ENCODE results near the gene PRKCA.

GRCh38 chr17:66569572-66569971 is 267.2 kb downstream of the PRKCA start:
- no peak for TF ChIP-seq POLR2A (IDR thresholded peaks at IDR 0.05; ENCODE audit: low read length)
- no peak for TF ChIP-seq PBX3 (IDR thresholded peaks at IDR 0.05)
- TF ChIP-seq REST (IDR thresholded peaks at IDR 0.05) = no peak
- no peak for TF ChIP-seq RFX5 (IDR thresholded peaks at IDR 0.05)
- TF ChIP-seq KDM5A (IDR thresholded peaks at IDR 0.05) = no peak
- TF ChIP-seq CTCF (IDR thresholded peaks at IDR 0.05) = no peak
- TF ChIP-seq HOXA7 (CRISPR knock-in tag; IDR thresholded peaks at IDR 0.05) = no peak
